ENCODE results near the gene DPH6. TPM values are rescaled to one million over a fixed set of nuclear protein-coding genes. Genes with fewer than 3 reads are reported as not detected.
A peak's percentile ranks its signal among the peaks of the same experiment; 100 is the strongest.

Gene DPH6
- total RNA-seq, 1 donor from 2014 or later, result 41.1 TPM

- DNase-seq (ENCODE audit: low spot score), result no peak
- no peak overlapping the region for H3K27ac ChIP-seq
- H3K4me2 ChIP-seq, result no peak overlapping the region
These were observed 26.9 kb downstream of the DPH6 start for GRCh38 chr15:35519052-35519451.

GRCh38 chr15:35514759-35515158 lies 31.2 kb downstream of the DPH6 start:
- Histone ChIP-seq H3K4me1 (peaks cover 2% of the 10 kb centered on the region), H3F3A (ENCODE audit: low read depth) (no peaks in the 10 kb centered on the region), H4K20me1 (ENCODE audit: low read depth) (no peaks in the 10 kb centered on the region), H2AFZ (replicated peaks) (no peak overlapping the region), H3K9me3 (ENCODE audit: low read depth) (no peaks in the 10 kb centered on the region), H3K4me2 (no peak overlapping the region), H3K4me3 (no peak overlapping the region), H3K79me2 (ENCODE audit: low read depth) (no peaks in the 10 kb centered on the region), H3K36me3 (no peaks in the 10 kb centered on the region), H3K27me3 (no peaks in the 10 kb centered on the region), H3K9ac (no peak overlapping the region), H3K27ac (no peak overlapping the region)
- Mint-ChIP-seq H3K27me3 (ENCODE audit: insufficient read depth, low read depth) (no peaks in the 10 kb centered on the region), H3K4me3 (no peak overlapping the region), H3K9me3 (no peaks in the 10 kb centered on the region), H3K4me1 (no peaks in the 10 kb centered on the region), H3K27ac (no peak overlapping the region), H3K36me3 (no peaks in the 10 kb centered on the region)
- TF ChIP-seq, protein P1, sequence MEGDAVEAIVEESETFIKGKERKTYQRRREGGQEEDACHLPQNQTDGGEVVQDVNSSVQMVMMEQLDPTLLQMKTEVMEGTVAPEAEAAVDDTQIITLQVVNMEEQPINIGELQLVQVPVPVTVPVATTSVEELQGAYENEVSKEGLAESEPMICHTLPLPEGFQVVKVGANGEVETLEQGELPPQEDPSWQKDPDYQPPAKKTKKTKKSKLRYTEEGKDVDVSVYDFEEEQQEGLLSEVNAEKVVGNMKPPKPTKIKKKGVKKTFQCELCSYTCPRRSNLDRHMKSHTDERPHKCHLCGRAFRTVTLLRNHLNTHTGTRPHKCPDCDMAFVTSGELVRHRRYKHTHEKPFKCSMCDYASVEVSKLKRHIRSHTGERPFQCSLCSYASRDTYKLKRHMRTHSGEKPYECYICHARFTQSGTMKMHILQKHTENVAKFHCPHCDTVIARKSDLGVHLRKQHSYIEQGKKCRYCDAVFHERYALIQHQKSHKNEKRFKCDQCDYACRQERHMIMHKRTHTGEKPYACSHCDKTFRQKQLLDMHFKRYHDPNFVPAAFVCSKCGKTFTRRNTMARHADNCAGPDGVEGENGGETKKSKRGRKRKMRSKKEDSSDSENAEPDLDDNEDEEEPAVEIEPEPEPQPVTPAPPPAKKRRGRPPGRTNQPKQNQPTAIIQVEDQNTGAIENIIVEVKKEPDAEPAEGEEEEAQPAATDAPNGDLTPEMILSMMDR (IDR thresholded peaks at IDR 0.05), result no peak
- no peak for TF ChIP-seq EZH2 (IDR thresholded peaks at IDR 0.05)
- TF ChIP-seq EZH2phosphoT487 (IDR thresholded peaks at IDR 0.05), result no peak
- DNase-seq (ENCODE audit: low spot score), result no peak

More at GRCh38 chr15:35519052-35519451, 26.9 kb downstream of the DPH6 start:
- H3K9ac ChIP-seq, result no peak overlapping the region
- H3K9me3 ChIP-seq (ENCODE audit: low read depth), result no peaks in the 10 kb centered on the region
- no peaks in the 10 kb centered on the region for H3K4me1 Mint-ChIP-seq
- no peak overlapping the region for H3K4me3 ChIP-seq
- H4K20me1 ChIP-seq (ENCODE audit: low read depth), result no peaks in the 10 kb centered on the region
- H3F3A ChIP-seq (ENCODE audit: low read depth), result no peaks in the 10 kb centered on the region
- no peaks in the 10 kb centered on the region for H3K27me3 ChIP-seq
- no peak overlapping the region for H3K27ac Mint-ChIP-seq
- TF ChIP-seq EZH2phosphoT487 (IDR thresholded peaks at IDR 0.05) (no peak), EZH2 (IDR thresholded peaks at IDR 0.05) (no peak)
- TF ChIP-seq, protein P1 (IDR thresholded peaks at IDR 0.05), result no peak
- H3K4me3 Mint-ChIP-seq, result no peak overlapping the region
- H2AFZ ChIP-seq (replicated peaks), result no peak overlapping the region
- H3K9me3 Mint-ChIP-seq, result no peaks in the 10 kb centered on the region
- no peaks in the 10 kb centered on the region for H3K36me3 ChIP-seq
- no peaks in the 10 kb centered on the region for H3K36me3 Mint-ChIP-seq
- no peaks in the 10 kb centered on the region for H3K79me2 ChIP-seq (ENCODE audit: low read depth)
- no peaks in the 10 kb centered on the region for H3K27me3 Mint-ChIP-seq (ENCODE audit: insufficient read depth, low read depth)
- peaks cover 11% of the 10 kb centered on the region for H3K4me1 ChIP-seq

DNA sequence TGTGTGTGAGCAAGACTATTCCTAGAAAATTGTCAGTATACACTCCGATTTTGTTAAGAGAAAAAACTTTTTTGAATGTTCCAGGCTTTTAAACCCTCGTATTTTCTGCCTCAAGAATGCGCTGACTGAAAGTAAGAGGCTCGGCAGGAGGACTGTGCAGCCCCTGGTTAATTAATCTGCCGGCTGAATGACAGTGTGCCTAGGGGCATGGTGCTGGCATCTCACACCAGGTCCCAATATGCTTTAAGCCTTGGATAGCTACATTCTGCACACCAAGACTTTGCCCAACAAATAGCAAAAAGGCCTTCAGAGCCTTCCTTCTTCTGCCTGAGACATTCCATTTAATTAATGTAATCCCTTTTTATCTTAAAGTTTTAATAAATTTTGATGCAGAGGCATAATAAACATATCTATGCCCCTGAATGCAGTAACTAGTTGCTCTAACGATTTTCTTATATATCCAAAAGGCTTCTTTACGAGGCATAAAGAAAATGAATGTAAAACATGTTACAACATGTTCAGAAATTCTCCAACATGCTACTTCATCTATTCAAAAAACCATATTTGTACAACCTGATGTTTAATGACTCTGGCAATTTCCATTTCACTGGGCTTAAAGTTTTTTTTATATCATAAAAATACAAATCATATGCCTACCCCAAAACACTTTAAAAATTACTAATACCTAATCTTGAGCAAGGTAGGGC lies 37.9 kb downstream of the DPH6 start:
- TF ChIP-seq EZH2 (IDR thresholded peaks at IDR 0.05) (no peak), EZH2phosphoT487 (IDR thresholded peaks at IDR 0.05) (no peak)
- TF ChIP-seq, protein P1 (IDR thresholded peaks at IDR 0.05), result no peak
- Histone ChIP-seq H3K27ac (no peak overlapping the region), H3K4me2 (no peak overlapping the region), H3F3A (ENCODE audit: low read depth) (no peaks in the 10 kb centered on the region), H3K9ac (no peak overlapping the region), H3K27me3 (no peaks in the 10 kb centered on the region), H2AFZ (replicated peaks) (no peak overlapping the region), H3K4me3 (no peak overlapping the region), H4K20me1 (ENCODE audit: low read depth) (no peaks in the 10 kb centered on the region), H3K9me3 (ENCODE audit: low read depth) (no peaks in the 10 kb centered on the region), H3K36me3 (no peaks in the 10 kb centered on the region), H3K79me2 (ENCODE audit: low read depth) (no peaks in the 10 kb centered on the region), H3K4me1 (peaks cover 28% of the 10 kb centered on the region)
- DNase-seq (ENCODE audit: low spot score), result peak; percentile 59
- Mint-ChIP-seq H3K27me3 (ENCODE audit: insufficient read depth, low read depth) (no peaks in the 10 kb centered on the region), H3K4me1 (peaks cover 16% of the 10 kb centered on the region), H3K4me3 (no peak overlapping the region), H3K27ac (no peak overlapping the region), H3K36me3 (no peaks in the 10 kb centered on the region), H3K9me3 (no peaks in the 10 kb centered on the region)
